ENCODE data around the gene ZBTB20. TPM values are rescaled to one million over a fixed set of nuclear protein-coding genes. Genes with fewer than 3 reads are reported as not detected.

The ZBTB20 gene
- polyA plus RNA-seq, 1 of the 3 experiments (the other 2 are of a cell fraction) = 0.43 TPM

GRCh38 chr3:114392831-114393230 is 754.3 kb downstream of the ZBTB20 start:
- H3K4me2 ChIP-seq = no peak overlapping the region
- ChIA-PET POLR2A (no interaction called here), CTCF (interaction anchor here (1.1 to 13.3 kb wide), 2 partner anchors 9 to 28 kb away, joined by 3 to 85 read pairs; no protein-coding TSS in a partner anchor)
- no peaks in the 10 kb centered on the region for H4K20me1 ChIP-seq (ENCODE audit: insufficient read depth)
- no peak overlapping the region for H3K9ac ChIP-seq
- H3K79me2 ChIP-seq (ENCODE audit: insufficient read depth) = no peaks in the 10 kb centered on the region
- H3K9me2 ChIP-seq = no peaks in the 10 kb centered on the region
- no peak for TF ChIP-seq TCF12 (IDR thresholded peaks at IDR 0.05)
- no peak for TF ChIP-seq NRF1 (IDR thresholded peaks at IDR 0.05; ENCODE audit: low read depth, low read length)
- TF ChIP-seq EP300 (IDR thresholded peaks at IDR 0.05; ENCODE audit: borderline replicate concordance in 1 of 2, low read depth in 1 of 2, low read length in 1 of 2) = no peak
- TF ChIP-seq ZBTB33 (IDR thresholded peaks at IDR 0.05; ENCODE audit: borderline replicate concordance, low read depth) = no peak
- TF ChIP-seq GABPA (IDR thresholded peaks at IDR 0.05; ENCODE audit: low read depth) = no peak
- TF ChIP-seq TAF1 (IDR thresholded peaks at IDR 0.05; ENCODE audit: borderline replicate concordance, low read depth, low read length) = no peak
- TF ChIP-seq RCOR1 (IDR thresholded peaks at IDR 0.05; ENCODE audit: low read length) = no peak
- no peak for TF ChIP-seq USF1 (IDR thresholded peaks at IDR 0.05; ENCODE audit: borderline replicate concordance, low read depth)
- TF ChIP-seq REST (IDR thresholded peaks at IDR 0.05; ENCODE audit: low read depth, low read length) = no peak
- no peak for TF ChIP-seq SIN3A (IDR thresholded peaks at IDR 0.05; ENCODE audit: borderline replicate concordance, low read depth, low read length)
- H3K27me3 ChIP-seq (ENCODE audit: insufficient read depth) = no peaks in the 10 kb centered on the region
- H3K27ac ChIP-seq (ENCODE audit: low read depth in 2 of 2, low read length in 1 of 2) = no peak overlapping the region
- DNase-seq = no peak
- no peaks in the 10 kb centered on the region for H3F3A ChIP-seq (replicated peaks; ENCODE audit: insufficient read depth)
- H2AFZ ChIP-seq (ENCODE audit: low read depth) = no peak overlapping the region
- H3K4me1 ChIP-seq (ENCODE audit: control insufficient read depth in 1 of 2, insufficient read depth in 2 of 2, low read depth in 1 of 2, low read length in 1 of 2) = no peaks in the 10 kb centered on the region
- H3K36me3 ChIP-seq (replicated peaks in 1 of 2; ENCODE audit: control insufficient read depth in 1 of 2, insufficient read depth in 2 of 2, low read length in 1 of 2) = peaks cover 0 to 3% of the 10 kb centered on the region in 2 experiments
- 100% methylated on average over 2 of the region's 2 CpGs for WGBS (ENCODE audit: low lambda C conversion rate)
- no peak overlapping the region for H3K4me3 ChIP-seq (ENCODE audit: low read depth in 2 of 2, low read length in 1 of 2)
- H3K9me3 ChIP-seq = no peaks in the 10 kb centered on the region

- no peaks in the 10 kb centered on the region for H3K27me3 ChIP-seq (ENCODE audit: insufficient read depth)
- peaks cover 4 to 6% of the 10 kb centered on the region in 2 experiments for H3K36me3 ChIP-seq (replicated peaks in 1 of 2; ENCODE audit: control insufficient read depth in 1 of 2, insufficient read depth in 2 of 2, low read length in 1 of 2)
- H3K79me2 ChIP-seq (ENCODE audit: insufficient read depth) = no peaks in the 10 kb centered on the region
- no peaks in the 10 kb centered on the region for H3K9me3 ChIP-seq
- DNase-seq = no peak
- H4K20me1 ChIP-seq (ENCODE audit: insufficient read depth) = no peaks in the 10 kb centered on the region
- POLR2A ChIA-PET = no interaction called here
- H3K9ac ChIP-seq = no peak overlapping the region
- no peak overlapping the region for H3K4me3 ChIP-seq (ENCODE audit: low read depth in 2 of 2, low read length in 1 of 2)
- H3K4me1 ChIP-seq (ENCODE audit: control insufficient read depth in 1 of 2, insufficient read depth in 2 of 2, low read depth in 1 of 2, low read length in 1 of 2) = peaks cover 0 to 4% of the 10 kb centered on the region in 2 experiments; a peak in 1 of 4 replicates
- 97% methylated on average over 4 of the region's 4 CpGs for WGBS (ENCODE audit: low lambda C conversion rate)
- H3K4me2 ChIP-seq = no peak overlapping the region
- H3K9me2 ChIP-seq = no peaks in the 10 kb centered on the region
- H3F3A ChIP-seq (replicated peaks; ENCODE audit: insufficient read depth) = peaks cover 5% of the 10 kb centered on the region
- CTCF ChIA-PET = interaction anchor here (0.7 kb wide), 1 partner anchor 75 kb away, joined by 3 read pairs; no protein-coding TSS in a partner anchor
- no peak overlapping the region for H3K27ac ChIP-seq (ENCODE audit: low read depth in 2 of 2, low read length in 1 of 2)
- H2AFZ ChIP-seq (ENCODE audit: low read depth) = no peak overlapping the region
- no peak for TF ChIP-seq FOXM1 (IDR thresholded peaks at IDR 0.05; ENCODE audit: low read depth)
- TF ChIP-seq PBX3 (IDR thresholded peaks at IDR 0.05) = no peak
- no peak for TF ChIP-seq NFIC (IDR thresholded peaks at IDR 0.05; ENCODE audit: borderline replicate concordance)
- TF ChIP-seq POLR2AphosphoS5 (IDR thresholded peaks at IDR 0.05; ENCODE audit: low read depth, low read length) = no peak
- no peak for TF ChIP-seq JUND (IDR thresholded peaks at IDR 0.05)
- TF ChIP-seq, protein P1, sequence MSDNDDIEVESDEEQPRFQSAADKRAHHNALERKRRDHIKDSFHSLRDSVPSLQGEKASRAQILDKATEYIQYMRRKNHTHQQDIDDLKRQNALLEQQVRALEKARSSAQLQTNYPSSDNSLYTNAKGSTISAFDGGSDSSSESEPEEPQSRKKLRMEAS (IDR thresholded peaks at IDR 0.05; ENCODE audit: low read depth) = no peak
- no peak for TF ChIP-seq CTCF (IDR thresholded peaks at IDR 0.05)
- no peak for TF ChIP-seq RXRA (IDR thresholded peaks at IDR 0.05; ENCODE audit: borderline replicate concordance, low read depth)
- TF ChIP-seq GATA2 (CRISPR knock-in tag; IDR thresholded peaks at IDR 0.05) = no peak
These were observed 757.9 kb downstream of the ZBTB20 start for GRCh38 chr3:114389156-114389555.

All from SK-N-SH (cell line).